Measurements from ENCODE around the gene CTTN. TPM values are rescaled to one million over a fixed set of nuclear protein-coding genes. Genes with fewer than 3 reads are reported as not detected.
"Not testable (repeated sequence)": the region's sequence is repeated elsewhere in the genome, so short reads cannot be mapped to it uniquely, and the experiment has no call there.

CTTN gene
- total RNA-seq, 2 experiments from 2014 or later = 1.0 to 1.4 TPM

DNA sequence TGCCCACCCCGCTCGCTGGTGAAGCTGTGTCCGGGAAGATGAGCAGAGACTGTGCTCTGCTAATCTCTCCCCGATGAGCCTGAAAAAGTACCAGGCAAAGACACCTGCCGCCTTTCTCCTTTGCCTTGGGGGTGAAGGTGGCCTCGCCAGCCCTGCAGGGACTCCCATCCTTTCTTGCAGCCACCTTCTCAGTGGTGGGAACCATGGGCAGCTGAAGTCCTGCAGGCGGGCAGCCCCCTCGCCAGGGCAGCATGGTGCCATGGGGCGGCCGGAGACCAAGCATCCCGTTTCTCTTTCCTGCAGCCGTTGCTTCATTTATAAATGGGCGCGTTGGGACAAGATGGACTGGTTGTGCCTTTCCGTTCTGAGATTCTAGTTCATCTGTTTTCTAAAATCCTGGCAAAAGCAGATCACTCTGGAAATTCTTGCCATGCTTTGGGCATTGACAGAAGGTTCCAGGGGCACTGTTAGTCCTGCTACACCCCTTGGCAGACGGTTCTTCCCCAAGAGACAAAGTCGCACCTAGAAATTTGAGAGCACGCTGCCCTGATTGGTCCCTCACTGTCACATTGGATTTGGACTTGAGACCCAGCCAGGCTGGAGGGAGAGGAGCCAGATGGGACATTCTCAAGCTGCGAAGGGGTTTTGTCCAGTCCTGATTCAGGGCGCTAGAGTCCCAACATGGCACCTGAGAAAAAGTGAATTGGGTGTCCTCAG lies 7.5 kb downstream of the CTTN start:
- H3K27ac Mint-ChIP-seq = no peak overlapping the region
- DNase-seq (no peak), ATAC-seq (no peak)
- H3K9me3 Mint-ChIP-seq (ENCODE audit: low read depth) = no peaks in the 10 kb centered on the region
- CTCF ChIA-PET = no interaction called here
- H3K4me1 Mint-ChIP-seq = peaks cover 20% of the 10 kb centered on the region
- H3K27me3 Mint-ChIP-seq = peaks cover 79% of the 10 kb centered on the region
- no peaks in the 10 kb centered on the region for H3K36me3 Mint-ChIP-seq
- no peak overlapping the region for H3K4me3 Mint-ChIP-seq

- no peaks in the 10 kb centered on the region for H3K9me3 Mint-ChIP-seq (ENCODE audit: low read depth)
- H3K27me3 Mint-ChIP-seq = peaks cover 72% of the 10 kb centered on the region
- H3K4me1 Mint-ChIP-seq = peaks cover 18% of the 10 kb centered on the region
- no peak overlapping the region for H3K4me3 Mint-ChIP-seq
- no peak for DNase-seq
- H3K27ac Mint-ChIP-seq = no peak overlapping the region
- ATAC-seq = no peak
- CTCF ChIA-PET = no interaction called here
- no peaks in the 10 kb centered on the region for H3K36me3 Mint-ChIP-seq
These were observed 8.8 kb downstream of the CTTN start for GRCh38 chr11:70407121-70407520.

DNA sequence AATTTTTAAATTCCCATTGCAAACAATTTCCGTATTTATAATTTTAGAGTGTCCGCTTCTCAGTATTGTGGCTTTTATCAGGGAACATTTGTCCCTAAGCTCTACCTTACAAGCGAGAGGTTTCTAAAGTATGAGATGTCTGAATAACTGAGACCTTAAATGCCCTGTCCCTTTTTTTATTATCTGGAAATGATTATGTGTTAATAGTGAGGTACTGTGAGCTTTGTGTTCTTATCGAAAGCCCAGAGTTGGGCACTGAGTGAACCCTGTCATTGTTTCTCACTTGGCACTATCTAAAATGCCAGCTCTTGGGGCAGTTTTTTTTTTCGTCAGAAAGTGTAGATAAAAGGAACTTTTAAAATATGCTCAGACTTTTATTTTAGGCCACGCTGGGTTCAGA lies 9.5 kb downstream of the CTTN start:
- ATAC-seq (no peak), DNase-seq (no peak)
- Mint-ChIP-seq H3K27me3 (peaks cover 69% of the 10 kb centered on the region), H3K9me3 (ENCODE audit: low read depth) (no peaks in the 10 kb centered on the region), H3K27ac (no peak overlapping the region), H3K36me3 (no peaks in the 10 kb centered on the region), H3K4me1 (peaks cover 11% of the 10 kb centered on the region), H3K4me3 (no peak overlapping the region)
- CTCF ChIA-PET = interaction anchor here (1.4 kb wide), 1 partner anchor 11 kb away, joined by 6 read pairs; no protein-coding TSS in a partner anchor

DNA sequence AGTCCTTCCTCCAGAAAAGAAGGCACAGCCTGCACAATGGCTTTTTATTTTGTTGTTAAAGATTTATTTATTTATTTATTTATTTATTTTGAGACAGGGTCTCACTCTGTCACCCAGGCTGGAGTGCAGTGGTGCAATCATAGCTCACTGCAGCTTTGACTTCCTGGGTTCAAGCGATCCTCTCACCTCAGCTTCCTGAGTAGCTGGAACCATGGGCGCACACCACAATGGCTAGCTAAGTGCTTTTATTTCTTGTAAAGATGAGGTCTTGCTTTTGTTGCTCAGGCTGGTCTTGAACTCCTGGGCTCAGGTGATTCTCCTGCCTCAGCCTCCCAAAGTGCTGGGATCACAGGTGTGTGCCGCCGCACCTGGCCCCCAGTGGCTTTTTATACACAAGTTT lies 10.0 kb downstream of the CTTN start:
- peak; percentile 50 for DNase-seq
- H3K9me3 Mint-ChIP-seq (ENCODE audit: low read depth); H3K4me3 Mint-ChIP-seq; H3K27ac Mint-ChIP-seq; ATAC-seq; H3K4me1 Mint-ChIP-seq; H3K36me3 Mint-ChIP-seq: not testable (repeated sequence)
- CTCF ChIA-PET = interaction anchor here (1.4 kb wide), 1 partner anchor 10 kb away, joined by 6 read pairs; no protein-coding TSS in a partner anchor
- peaks cover 69% of the 10 kb centered on the region for H3K27me3 Mint-ChIP-seq

- Mint-ChIP-seq H3K36me3 (no peaks in the 10 kb centered on the region), H3K4me3 (no peak overlapping the region), H3K4me1 (peaks cover 10% of the 10 kb centered on the region), H3K27ac (no peak overlapping the region), H3K9me3 (ENCODE audit: low read depth) (no peaks in the 10 kb centered on the region), H3K27me3 (peaks cover 65% of the 10 kb centered on the region)
- CTCF ChIA-PET = interaction anchor here (0.7 kb wide), 1 partner anchor 27 kb away, joined by 3 read pairs; no protein-coding TSS in a partner anchor
- ATAC-seq (no peak), DNase-seq (no peak)
These were observed 11.1 kb downstream of the CTTN start for GRCh38 chr11:70409437-70409836.

DNA sequence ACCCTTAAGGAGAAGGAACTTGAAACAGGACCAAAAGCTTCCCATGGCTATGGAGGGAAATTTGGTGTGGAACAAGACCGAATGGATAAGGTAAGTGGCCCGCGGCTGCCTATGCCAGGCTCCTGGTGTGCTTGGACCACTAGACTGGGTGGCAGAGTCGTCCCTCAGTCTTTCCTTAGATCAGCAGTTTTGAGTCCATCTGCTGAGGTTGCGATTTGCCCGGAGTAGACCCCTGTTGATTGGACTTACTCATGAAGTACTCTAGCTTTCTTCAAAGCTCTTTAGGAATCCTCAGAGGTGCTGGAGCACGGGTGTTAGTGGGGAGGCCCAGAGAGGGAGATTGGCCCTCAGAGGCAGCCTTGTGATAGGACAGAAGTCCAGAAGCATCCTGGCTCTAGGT lies 11.5 kb downstream of the CTTN start:
- Mint-ChIP-seq H3K27me3 (peaks cover 64% of the 10 kb centered on the region), H3K4me3 (no peak overlapping the region), H3K36me3 (no peaks in the 10 kb centered on the region), H3K9me3 (ENCODE audit: low read depth) (no peaks in the 10 kb centered on the region), H3K27ac (no peak overlapping the region), H3K4me1 (peaks cover 10% of the 10 kb centered on the region)
- CTCF ChIA-PET = interaction anchor here (0.7 kb wide), 1 partner anchor 27 kb away, joined by 3 read pairs; no protein-coding TSS in a partner anchor
- no peak for DNase-seq
- ATAC-seq = no peak

DNA sequence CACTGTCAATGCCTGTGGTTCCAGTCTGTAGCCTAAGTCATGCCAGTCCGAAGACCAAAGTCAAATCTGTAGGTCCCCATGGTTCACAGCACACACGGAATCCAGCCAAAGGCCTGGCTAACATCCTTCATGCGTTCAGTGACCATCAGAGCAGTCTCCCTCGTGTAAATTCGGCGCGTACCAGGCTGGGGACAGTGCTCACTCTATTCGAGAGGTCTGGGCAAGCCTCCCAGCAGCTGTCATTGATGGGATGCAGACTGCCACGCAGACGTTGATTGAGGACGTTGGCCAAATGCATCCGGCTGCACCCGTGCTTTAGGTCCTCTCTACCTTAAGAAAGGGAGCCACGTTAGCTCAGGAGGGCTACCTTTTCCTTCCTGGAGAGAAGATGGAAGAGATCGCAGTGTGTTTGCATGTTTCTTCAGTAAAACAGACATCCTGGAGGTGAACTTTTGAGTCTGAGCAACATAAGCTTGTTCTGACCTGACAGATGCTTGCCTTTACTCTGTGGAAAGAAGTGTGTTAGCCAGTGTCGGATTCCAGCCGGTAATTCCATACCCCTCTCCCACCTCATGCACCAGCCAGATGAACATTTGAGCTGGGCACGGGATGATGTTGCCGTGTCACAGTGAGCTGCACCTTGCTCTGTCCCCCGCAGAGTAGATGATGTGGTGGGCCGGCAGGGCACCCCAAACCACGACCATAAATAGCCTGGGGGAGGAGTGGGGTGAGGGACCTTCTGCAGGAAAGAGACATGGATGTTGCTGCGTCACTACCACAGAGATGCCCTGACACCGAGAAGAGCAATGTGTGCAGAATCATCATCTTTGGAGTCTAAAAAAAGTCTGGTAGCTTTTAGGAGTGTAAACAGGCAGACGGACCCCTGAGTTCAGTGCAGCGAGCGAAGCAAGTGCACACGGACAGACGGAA lies 12.2 kb downstream of the CTTN start:
- no peak for DNase-seq
- CTCF ChIA-PET = interaction anchor here (0.7 to 0.9 kb wide), 2 partner anchors 28 to 46 kb away, joined by 3 read pairs; no protein-coding TSS in a partner anchor
- Mint-ChIP-seq H3K9me3 (ENCODE audit: low read depth) (no peaks in the 10 kb centered on the region), H3K4me3 (no peak overlapping the region), H3K36me3 (no peaks in the 10 kb centered on the region), H3K27ac (no peak overlapping the region), H3K27me3 (peaks cover 65% of the 10 kb centered on the region), H3K4me1 (peaks cover 10% of the 10 kb centered on the region)
- ATAC-seq = no peak

GRCh38 chr11:70411713-70412452 lies 13.6 kb downstream of the CTTN start:
- CTCF ChIA-PET = no interaction called here
- ATAC-seq (no peak), DNase-seq (no peak)
- Mint-ChIP-seq H3K9me3 (ENCODE audit: low read depth) (no peaks in the 10 kb centered on the region), H3K4me3 (no peak overlapping the region), H3K36me3 (no peaks in the 10 kb centered on the region), H3K27ac (no peak overlapping the region), H3K4me1 (peaks cover 10% of the 10 kb centered on the region), H3K27me3 (peaks cover 63% of the 10 kb centered on the region)

DNA sequence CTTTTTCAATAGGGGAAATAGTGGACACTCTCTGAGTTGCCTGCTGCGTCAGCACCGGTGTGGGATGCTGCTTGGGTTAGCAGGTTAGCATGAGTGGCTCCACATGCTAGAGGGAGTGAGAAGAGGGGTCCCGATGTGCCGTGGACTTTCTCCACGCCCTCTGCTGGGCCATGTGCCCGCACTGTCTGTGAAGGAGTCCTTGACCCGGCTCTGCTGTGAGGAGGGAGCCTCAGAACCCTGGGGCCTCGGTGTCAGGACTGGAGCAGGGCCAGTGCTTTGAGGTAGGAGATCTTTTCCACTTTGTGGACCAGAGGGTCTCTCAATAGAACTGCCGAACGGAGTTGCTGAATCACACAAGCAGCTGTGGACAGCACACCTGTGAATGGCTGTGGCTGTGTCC lies 14.8 kb downstream of the CTTN start:
- CTCF ChIA-PET = no interaction called here
- peaks cover 52% of the 10 kb centered on the region for H3K27me3 Mint-ChIP-seq
- H3K27ac Mint-ChIP-seq = no peak overlapping the region

DNA sequence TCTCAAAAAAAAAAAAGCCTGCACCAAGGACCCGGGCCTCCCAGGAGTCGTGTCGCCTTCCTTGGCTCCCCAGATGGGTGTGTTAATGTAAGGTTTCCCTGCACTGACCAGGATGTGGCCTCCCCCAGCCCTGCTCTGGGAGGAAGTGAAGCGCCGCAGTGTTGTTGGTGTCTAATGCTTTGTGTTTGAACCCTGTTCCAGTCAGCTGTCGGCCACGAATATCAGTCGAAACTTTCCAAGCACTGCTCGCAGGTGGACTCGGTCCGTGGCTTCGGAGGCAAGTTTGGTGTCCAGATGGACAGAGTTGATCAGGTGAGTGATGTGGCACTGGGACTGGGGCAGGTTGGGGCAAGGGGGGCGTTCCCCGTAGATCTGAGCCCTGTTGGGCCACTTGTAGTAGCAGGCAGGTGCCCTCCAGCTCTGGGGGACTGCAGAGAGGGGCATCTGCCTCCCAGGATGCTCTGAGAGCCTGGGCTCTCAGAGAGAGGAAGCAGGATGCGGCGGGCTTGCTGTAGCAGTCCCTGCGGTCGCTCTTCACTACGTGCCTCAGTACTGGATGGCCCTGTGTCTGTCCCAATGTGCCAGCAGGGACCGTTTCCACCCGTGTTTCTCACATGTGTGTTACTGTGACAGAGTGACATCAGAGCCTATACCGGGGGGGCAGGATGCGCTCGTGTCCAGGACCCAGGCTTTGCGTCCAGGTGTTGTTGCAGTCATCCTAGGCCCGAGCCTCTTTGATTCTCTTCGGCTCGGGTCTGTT lies 16.2 kb downstream of the CTTN start:
- Mint-ChIP-seq H3K4me1 (no peaks in the 10 kb centered on the region), H3K27me3 (peaks cover 45% of the 10 kb centered on the region), H3K27ac (no peak overlapping the region), H3K9me3 (ENCODE audit: low read depth) (no peaks in the 10 kb centered on the region), H3K36me3 (no peaks in the 10 kb centered on the region), H3K4me3 (no peak overlapping the region)
- CTCF ChIA-PET = no interaction called here
- ATAC-seq = no peak
- no peak for DNase-seq

More for the DNA sequence above, 14.8 kb downstream of the CTTN start:
- Mint-ChIP-seq H3K36me3 (no peaks in the 10 kb centered on the region), H3K9me3 (ENCODE audit: low read depth) (no peaks in the 10 kb centered on the region), H3K4me1 (peaks cover 7% of the 10 kb centered on the region), H3K4me3 (no peak overlapping the region)
- DNase-seq (no peak), ATAC-seq (no peak)

DNA sequence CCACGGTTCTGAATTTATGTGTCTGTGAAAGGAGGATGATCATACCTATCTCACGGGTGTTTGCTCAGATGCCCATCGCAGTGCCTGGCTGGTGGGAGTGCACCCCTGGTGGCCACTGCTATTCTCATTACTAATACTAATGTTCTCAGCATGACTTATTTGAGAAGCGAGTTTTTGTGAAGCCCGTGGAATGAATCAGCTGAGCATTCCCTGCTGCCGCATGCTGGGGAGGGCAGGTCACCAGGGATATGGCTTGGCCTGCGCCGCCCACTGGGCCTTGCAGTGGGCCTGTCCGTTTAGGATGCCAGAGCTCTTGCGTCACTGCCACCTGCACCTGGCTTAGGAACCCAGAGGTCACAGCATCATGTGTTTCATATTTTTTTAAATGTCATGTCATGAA lies 16.9 kb downstream of the CTTN start:
- ATAC-seq (no peak), DNase-seq (no peak)
- H3K9me3 Mint-ChIP-seq (ENCODE audit: low read depth) = no peaks in the 10 kb centered on the region
- CTCF ChIA-PET = no interaction called here
- H3K4me3 Mint-ChIP-seq = no peak overlapping the region
- peaks cover 41% of the 10 kb centered on the region for H3K27me3 Mint-ChIP-seq
- no peaks in the 10 kb centered on the region for H3K4me1 Mint-ChIP-seq
- no peaks in the 10 kb centered on the region for H3K36me3 Mint-ChIP-seq
- H3K27ac Mint-ChIP-seq = no peak overlapping the region

GRCh38 chr11:70415642-70416395 lies 17.5 kb downstream of the CTTN start:
- no peak for ATAC-seq

More at GRCh38 chr11:70415642-70416395, 17.5 kb downstream of the CTTN start:
- Mint-ChIP-seq H3K9me3 (ENCODE audit: low read depth) (no peaks in the 10 kb centered on the region), H3K36me3 (no peaks in the 10 kb centered on the region), H3K27ac (no peak overlapping the region), H3K4me1 (no peaks in the 10 kb centered on the region), H3K27me3 (peaks cover 36% of the 10 kb centered on the region), H3K4me3 (no peak overlapping the region)
- DNase-seq = no peak
- CTCF ChIA-PET = no interaction called here

Data from activated CD8-positive, alpha-beta memory T cell treated with anti-CD3 and anti-CD28 coated beads, Interleukin-2, amount 10 ng/mL, durations not matched to agents 7 days and 5 days (primary cell).